Kidney (tissue), 14 donors: ENCODE results near the gene SLCO3A1. TPM values are rescaled to one million over a fixed set of nuclear protein-coding genes. Genes with fewer than 3 reads are reported as not detected.

Experiments
- DNase-seq, 5 donors: peaks; one replicate each; pipeline ENCODE4 v3.0.0-alpha.2; 2013 to 2020
- FAIRE-seq: peaks from 2 replicates; lab custom pipeline; 2012; peaks lifted over from hg19 to GRCh38; lab: Jason Lieb, UNC
- H3K27ac ChIP-seq, 2 donors: one replicate each; pipeline ENCODE4 v1.7.0; 2013; ENCODE audit warnings: low read depth in 2 of 2, low read length in 2 of 2, inconsistent platforms in 1 of 2
- H3K27me3 ChIP-seq: one replicate; pipeline ENCODE4 v1.7.1; 2013; ENCODE audit warnings: low read length, inconsistent platforms; ENCODE audit not compliant: control insufficient read depth, insufficient read depth
- H3K36me3 ChIP-seq, 3 donors: one replicate each; pipeline versions ENCODE4 v1.7.0 to v1.7.1; 2013; ENCODE audit warnings: low read length in 3 of 3, control low read depth in 1 of 3, inconsistent platforms in 1 of 3; ENCODE audit not compliant: insufficient read depth in 3 of 3, control insufficient read depth in 2 of 3
- H3K4me1 ChIP-seq, 3 donors: one replicate each; pipeline versions ENCODE4 v1.7.0 to v1.7.1; 2013; ENCODE audit warnings: low read length in 3 of 3, inconsistent platforms in 1 of 3, low read depth in 1 of 3; ENCODE audit not compliant: control insufficient read depth in 2 of 3, insufficient read depth in 2 of 3
- H3K4me3 ChIP-seq, 3 donors: one replicate each; pipeline versions ENCODE4 v1.7.0 to v1.8.1; 2013; ENCODE audit warnings: low read length in 3 of 3, control low read depth in 1 of 3, inconsistent platforms in 1 of 3
- H3K9ac ChIP-seq, 3 donors: one replicate each; pipeline versions ENCODE4 v1.7.0 to v1.7.1; 2013; ENCODE audit warnings: low read length in 3 of 3, control low read depth in 1 of 3, inconsistent platforms in 1 of 3
- H3K9me3 ChIP-seq, 3 donors: one replicate each; pipeline versions ENCODE4 v1.7.0 to v1.7.1; 2013; ENCODE audit warnings: low read length in 3 of 3, control low read depth in 1 of 3, inconsistent platforms in 1 of 3; ENCODE audit not compliant: control insufficient read depth in 2 of 3, insufficient read depth in 1 of 3
- CTCF ChIP-seq: IDR thresholded peaks from 3 replicates; pipeline ENCODE4 v1.5.1; 2012; ENCODE audit warnings: mild to moderate bottlenecking, moderate library complexity, borderline replicate concordance; ENCODE audit not compliant: insufficient read depth; ENCODE audit errors: extremely low read depth
- intact Hi-C: fragments of 100-400 bp; cut with DNase I; formaldehyde crosslinking; loops from one replicate; pipeline ENCODE4 v1.11.1; 2022
- polyA plus RNA-seq: library from polyadenylated mRNA; stranded (reverse); fragments of 350-450 nt; fragmentation: Illumina TruSeq; extraction: RNeasy Lipid Tissue Mini Kit (QIAGEN cat#74804); gene quantifications from one replicate; pipeline ENCODE4 v1.2.3, GENCODE V29; 2014; ENCODE audit warnings: low read depth, low replicate concordance; ENCODE audit not compliant: insufficient read depth
- total RNA-seq: library from RNA; stranded (reverse); fragmentation: NEBNext Ultra II Directional; extraction: Animal tissue kit (Norgen Biotek cat#: 25700); gene quantifications from one replicate; pipeline ENCODE4 v1.2.1, GENCODE V29; 2021
- donor health status: control.
- donor health status: control.
- donor health status: control.
- donor health status: control.
- donor health status: control.
- donor health status: DM: yes; HTN: yes; CAD: no.
- donor health status: Normal renal cell carcinoma (clear cell type).

Gene SLCO3A1
- total and polyA plus RNA-seq, 2 donors from 2014 or later: 12.8 to 59.4 TPM

- no peak overlapping the region for H3K9ac ChIP-seq
- H3K9me3 ChIP-seq: no peaks in the 10 kb centered on the region
- intact Hi-C loops: no loop called here
- TF ChIP-seq CTCF: no peak
- no peaks in the 10 kb centered on the region for H3K27me3 ChIP-seq
- FAIRE-seq (no peak), DNase-seq (no peak)
- H3K4me3 ChIP-seq: no peak overlapping the region
- no peaks in the 10 kb centered on the region for H3K36me3 ChIP-seq
- no peak overlapping the region for H3K27ac ChIP-seq
- no peaks in the 10 kb centered on the region for H3K4me1 ChIP-seq
Measured at GRCh38 chr15:92033723-92034122, 180.2 kb downstream of the SLCO3A1 start.

- no peak overlapping the region for H3K27ac ChIP-seq
- DNase-seq: no peak
- no peak overlapping the region for H3K9ac ChIP-seq
- no peaks in the 10 kb centered on the region for H3K27me3 ChIP-seq
- H3K36me3 ChIP-seq: no peaks in the 10 kb centered on the region
- intact Hi-C loops: no loop called here
- no peaks in the 10 kb centered on the region for H3K4me1 ChIP-seq
- H3K9me3 ChIP-seq: no peaks in the 10 kb centered on the region
- H3K4me3 ChIP-seq: no peak overlapping the region
- FAIRE-seq: no peak
- TF ChIP-seq CTCF: no peak
Measured at GRCh38 chr15:92034227-92034626, 180.7 kb downstream of the SLCO3A1 start.

GRCh38 chr15:92035551-92035950, 182.0 kb downstream of the SLCO3A1 start:
- DNase-seq: no peak
- no peak for FAIRE-seq
- no peak overlapping the region for H3K27ac ChIP-seq
- intact Hi-C loops: no loop called here
- TF ChIP-seq CTCF: no peak
- no peaks in the 10 kb centered on the region for H3K4me1 ChIP-seq
- H3K4me3 ChIP-seq: no peak overlapping the region
- no peaks in the 10 kb centered on the region for H3K27me3 ChIP-seq
- no peak overlapping the region for H3K9ac ChIP-seq
- no peaks in the 10 kb centered on the region for H3K36me3 ChIP-seq
- no peaks in the 10 kb centered on the region for H3K9me3 ChIP-seq

- DNase-seq: no peak
- FAIRE-seq: no peak
- no peak for TF ChIP-seq CTCF
- Histone ChIP-seq H3K9ac (no peak overlapping the region), H3K27me3 (no peaks in the 10 kb centered on the region), H3K27ac (no peak overlapping the region), H3K4me1 (no peaks in the 10 kb centered on the region), H3K36me3 (no peaks in the 10 kb centered on the region), H3K4me3 (no peak overlapping the region), H3K9me3 (no peaks in the 10 kb centered on the region)
- intact Hi-C loops: no loop called here
Measured at GRCh38 chr15:92035961-92036360, 182.5 kb downstream of the SLCO3A1 start.
